SK-N-MC (cell line): Measurements from ENCODE around the gene HUNK.

Source experiments
- EZH2 ChIP-seq: fragments of 200-600 bp; sonication (generic); IDR thresholded peaks from one replicate; pipeline ENCODE4 v1.6.1; 2017; ENCODE audit warnings: antibody characterized with exemption
- FOXP2 ChIP-seq: optimal IDR thresholded peaks from 2 replicates; pipeline ENCODE3; 2011; ENCODE audit warnings: mild to moderate bottlenecking, moderate library complexity; ENCODE audit not compliant: insufficient read depth; ENCODE audit errors: extremely low read length, control extremely low read depth
- POLR2AphosphoS5 ChIP-seq: IDR thresholded peaks from 2 replicates; pipeline ENCODE4 v1.6.1; 2012; ENCODE audit warnings: mild to moderate bottlenecking, low read depth, low read length, borderline replicate concordance

GRCh38 chr21:31893851-31894415 lies 21.1 kb downstream of the HUNK start:
- TF ChIP-seq POLR2AphosphoS5 (no peak), FOXP2 (no peak), EZH2 (no peak)
